ENCODE measurements around the gene ARL3. TPM values are rescaled to one million over a fixed set of nuclear protein-coding genes. Genes with fewer than 3 reads are reported as not detected.
"Not testable (repeated sequence)": the region's sequence is repeated elsewhere in the genome, so short reads cannot be mapped to it uniquely, and the experiment has no call there.

Gene ARL3, protein sequence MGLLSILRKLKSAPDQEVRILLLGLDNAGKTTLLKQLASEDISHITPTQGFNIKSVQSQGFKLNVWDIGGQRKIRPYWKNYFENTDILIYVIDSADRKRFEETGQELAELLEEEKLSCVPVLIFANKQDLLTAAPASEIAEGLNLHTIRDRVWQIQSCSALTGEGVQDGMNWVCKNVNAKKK
- 7.3 TPM for total RNA-seq
- long read RNA-seq, transcript ARL3-201 (6 exons, 3,844 nt), result major isoform, 24 of 34 reads
- long read RNA-seq, partial matches to known transcripts, result 2 of 34 reads
- long read RNA-seq, other reads (novel, unspliced or antisense), result 8 of 34 reads

- H3K27me3 ChIP-seq (ENCODE audit: low read depth), result no peaks in the 10 kb centered on the region
- no peaks in the 10 kb centered on the region for H3K9me3 ChIP-seq
- peak; percentile 99 for DNase-seq
- TF ChIP-seq CTCF (IDR thresholded peaks at IDR 0.05), result peak; percentile 40
- H3K36me3 ChIP-seq, result no peaks in the 10 kb centered on the region
- H3K4me1 ChIP-seq, result peaks cover 19% of the 10 kb centered on the region
- H3K4me3 ChIP-seq, result peak within 1 kb of the TSS; percentile 99
- ATAC-seq, result peak; percentile 99
- intact Hi-C loops (cut with DNase I), result no loop called here
- peak within 1 kb of the TSS; percentile 85 for H3K27ac ChIP-seq
These were observed at the start of gene ARL3 for GRCh38 chr10:102713814-102714620. TSS of gene ARL3 (minus strand) at chr10:102714397. CDS start at chr10:102714275, 122 bp downstream.

GRCh38 chr10:102763037-102763607, 48.9 kb upstream of the ARL3 start:
- no peak for ATAC-seq
- peaks cover 4% of the 10 kb centered on the region for H3K36me3 ChIP-seq
- no peaks in the 10 kb centered on the region for H3K27me3 ChIP-seq (ENCODE audit: low read depth)
- H3K4me1 ChIP-seq, result peaks cover 78% of the 10 kb centered on the region
- intact Hi-C loops (cut with DNase I), result no loop called here
- TF ChIP-seq CTCF (IDR thresholded peaks at IDR 0.05), result no peak
- H3K4me3 ChIP-seq, result no peak overlapping the region
- H3K27ac ChIP-seq, result peak overlapping the region; percentile 31
- no peaks in the 10 kb centered on the region for H3K9me3 ChIP-seq
- no peak for DNase-seq

DNA sequence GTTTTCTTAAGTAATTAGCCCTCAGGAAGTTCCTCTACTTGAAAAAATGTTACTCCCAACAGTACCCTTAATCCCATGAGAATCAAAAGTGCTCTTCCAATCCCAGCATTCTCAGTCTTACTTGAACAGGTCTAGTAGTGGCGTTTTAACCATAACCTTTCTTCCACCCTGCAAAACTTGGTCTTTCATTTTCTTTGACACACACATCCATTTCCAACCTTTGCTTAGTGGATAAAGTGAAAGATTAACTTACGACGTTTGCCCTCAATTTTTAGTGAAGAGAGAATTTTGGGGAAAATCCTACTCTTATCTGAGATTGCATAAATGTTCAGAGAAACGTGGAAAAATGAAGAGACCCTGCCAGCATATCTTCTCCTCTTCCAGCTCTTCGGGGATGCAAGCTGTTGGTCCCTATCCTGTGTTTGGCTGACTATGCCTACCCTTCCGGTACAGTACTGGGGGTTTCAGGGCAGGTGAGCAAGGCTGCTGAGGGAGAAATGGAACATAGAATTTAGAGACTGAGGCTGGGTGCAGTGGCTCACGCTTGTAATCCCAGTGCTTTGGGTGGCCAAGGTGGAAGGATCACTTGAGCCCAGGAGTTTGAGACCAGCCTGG, 48.3 kb upstream of the ARL3 start:
- no peak for ATAC-seq
- H3K27ac ChIP-seq, result peak overlapping the region; percentile 31
- intact Hi-C loops (cut with DNase I), result no loop called here

DNA sequence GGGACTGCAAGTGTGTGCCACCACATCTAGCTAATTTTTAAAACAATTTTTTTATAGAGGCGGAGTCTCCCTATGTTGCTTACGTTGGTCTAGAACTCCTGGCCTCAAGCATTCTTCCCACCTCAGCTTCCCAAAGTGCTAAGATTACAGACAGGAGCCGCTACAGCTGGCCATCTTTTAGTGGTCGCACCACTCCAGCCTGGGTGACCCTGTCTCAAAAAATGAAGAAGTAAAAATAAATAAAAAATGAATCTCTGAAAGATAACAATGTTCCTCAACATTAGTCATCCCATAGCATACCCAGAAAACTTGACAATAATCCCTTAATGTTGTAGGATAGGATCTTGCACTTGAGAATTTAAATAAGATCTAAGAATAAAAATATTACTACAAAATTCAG, 47.8 kb upstream of the ARL3 start:
- DNase-seq, result no peak
- Histone ChIP-seq H3K27ac (peak overlapping the region; percentile 31), H3K9me3 (no peaks in the 10 kb centered on the region), H3K4me3 (no peak overlapping the region), H3K27me3 (ENCODE audit: low read depth) (no peaks in the 10 kb centered on the region), H3K36me3 (peaks cover 4% of the 10 kb centered on the region), H3K4me1 (peaks cover 75% of the 10 kb centered on the region)
- intact Hi-C loops (cut with DNase I), result no loop called here
- TF ChIP-seq CTCF (IDR thresholded peaks at IDR 0.05), result no peak
- ATAC-seq, result no peak

More for the DNA sequence above, 48.3 kb upstream of the ARL3 start:
- Histone ChIP-seq H3K27me3 (ENCODE audit: low read depth) (no peaks in the 10 kb centered on the region), H3K4me1 (peaks cover 79% of the 10 kb centered on the region), H3K36me3 (peaks cover 4% of the 10 kb centered on the region), H3K4me3 (no peak overlapping the region), H3K9me3 (no peaks in the 10 kb centered on the region)
- no peak for TF ChIP-seq CTCF (IDR thresholded peaks at IDR 0.05)
- DNase-seq, result no peak

- Histone ChIP-seq H3K36me3 (no peaks in the 10 kb centered on the region), H3K27ac (no peak overlapping the region), H3K9me3 (no peaks in the 10 kb centered on the region), H3K4me1 (peaks cover 55% of the 10 kb centered on the region), H3K27me3 (ENCODE audit: low read depth) (no peaks in the 10 kb centered on the region), H3K4me3 (no peak overlapping the region)
- no peak for ATAC-seq
- intact Hi-C loops (cut with DNase I), result loop anchor here (10.0 kb wide), 1 partner anchor 45 kb away; no protein-coding TSS in a partner anchor
- DNase-seq, result no peak
- no peak for TF ChIP-seq CTCF (IDR thresholded peaks at IDR 0.05)
These were observed 45.5 kb upstream of the ARL3 start for GRCh38 chr10:102759497-102760210.

DNA sequence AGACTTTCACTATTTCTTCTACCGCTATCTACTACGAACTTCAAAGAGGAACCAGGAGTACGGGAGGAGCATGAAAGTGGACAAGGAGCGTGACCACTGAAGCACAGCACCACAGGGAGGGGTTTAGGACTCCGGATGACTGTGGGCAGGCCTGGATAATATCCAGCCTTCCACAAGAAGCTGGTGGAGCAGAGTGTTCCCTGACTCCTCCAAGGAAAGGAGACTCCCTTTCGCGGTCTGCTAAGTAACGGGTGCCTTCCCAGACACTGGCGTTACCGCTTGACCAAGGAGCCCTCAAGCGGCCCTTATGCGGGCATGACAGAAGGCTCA, 44.7 kb upstream of the ARL3 start:
- Histone ChIP-seq H3K27ac (peak overlapping the region; percentile 3), H3K4me1 (peaks cover 54% of the 10 kb centered on the region)
- H3K27me3 ChIP-seq (ENCODE audit: low read depth); H3K4me3 ChIP-seq; H3K9me3 ChIP-seq; DNase-seq; H3K36me3 ChIP-seq; ATAC-seq: not testable (repeated sequence)
- intact Hi-C loops (cut with DNase I), result loop anchor here (10.0 kb wide), 1 partner anchor 46 kb away; no protein-coding TSS in a partner anchor
